Fibroblast of pulmonary artery (primary cell): ENCODE data around the gene MTMR2.
"Not testable (repeated sequence)": the region's sequence is repeated elsewhere in the genome, so short reads cannot be mapped to it uniquely, and the experiment has no call there.

ENCODE experiments used
- DNase-seq: peaks from one replicate; pipeline ENCODE4 v3.0.0-alpha.2; 2010; ENCODE audit warnings: low read depth
- H3K4me3 ChIP-seq: replicated peaks from 2 replicates; pipeline ENCODE4 v1.5.1; 2011; ENCODE audit warnings: low read depth, mild to moderate bottlenecking, control low read depth, low read length, moderate library complexity
- TF ChIP-seq, protein P1 (sequence below): IDR thresholded peaks from 2 replicates; pipeline ENCODE4 v1.5.1; 2011; ENCODE audit warnings: mild to moderate bottlenecking, control low read depth, low read length, inconsistent platforms; ENCODE audit errors: missing control alignments

MTMR2 gene

DNA sequence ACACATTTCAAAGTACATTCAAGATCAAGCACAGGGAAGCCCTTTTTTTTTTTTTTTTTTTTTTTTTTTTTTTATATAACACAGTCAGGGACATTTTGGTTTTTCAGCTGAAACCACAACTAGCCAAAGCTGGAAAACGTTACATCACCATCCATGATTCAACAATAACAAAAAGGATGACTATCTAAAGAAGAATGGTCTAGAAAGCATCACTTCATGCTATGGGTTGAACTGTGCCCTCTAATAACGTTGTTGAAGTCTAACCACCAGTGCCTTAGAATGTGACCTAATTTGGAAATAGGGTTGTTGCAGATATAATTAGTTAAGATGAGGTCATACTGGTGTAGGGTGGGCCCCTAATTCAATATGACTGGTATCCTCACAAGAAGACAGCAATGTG lies 46.6 kb downstream of the MTMR2 start:
- H3K4me3 ChIP-seq, result no peak overlapping the region
- DNase-seq, result peak; percentile 99
- TF ChIP-seq, protein P1, sequence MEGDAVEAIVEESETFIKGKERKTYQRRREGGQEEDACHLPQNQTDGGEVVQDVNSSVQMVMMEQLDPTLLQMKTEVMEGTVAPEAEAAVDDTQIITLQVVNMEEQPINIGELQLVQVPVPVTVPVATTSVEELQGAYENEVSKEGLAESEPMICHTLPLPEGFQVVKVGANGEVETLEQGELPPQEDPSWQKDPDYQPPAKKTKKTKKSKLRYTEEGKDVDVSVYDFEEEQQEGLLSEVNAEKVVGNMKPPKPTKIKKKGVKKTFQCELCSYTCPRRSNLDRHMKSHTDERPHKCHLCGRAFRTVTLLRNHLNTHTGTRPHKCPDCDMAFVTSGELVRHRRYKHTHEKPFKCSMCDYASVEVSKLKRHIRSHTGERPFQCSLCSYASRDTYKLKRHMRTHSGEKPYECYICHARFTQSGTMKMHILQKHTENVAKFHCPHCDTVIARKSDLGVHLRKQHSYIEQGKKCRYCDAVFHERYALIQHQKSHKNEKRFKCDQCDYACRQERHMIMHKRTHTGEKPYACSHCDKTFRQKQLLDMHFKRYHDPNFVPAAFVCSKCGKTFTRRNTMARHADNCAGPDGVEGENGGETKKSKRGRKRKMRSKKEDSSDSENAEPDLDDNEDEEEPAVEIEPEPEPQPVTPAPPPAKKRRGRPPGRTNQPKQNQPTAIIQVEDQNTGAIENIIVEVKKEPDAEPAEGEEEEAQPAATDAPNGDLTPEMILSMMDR, result no peak

DNA sequence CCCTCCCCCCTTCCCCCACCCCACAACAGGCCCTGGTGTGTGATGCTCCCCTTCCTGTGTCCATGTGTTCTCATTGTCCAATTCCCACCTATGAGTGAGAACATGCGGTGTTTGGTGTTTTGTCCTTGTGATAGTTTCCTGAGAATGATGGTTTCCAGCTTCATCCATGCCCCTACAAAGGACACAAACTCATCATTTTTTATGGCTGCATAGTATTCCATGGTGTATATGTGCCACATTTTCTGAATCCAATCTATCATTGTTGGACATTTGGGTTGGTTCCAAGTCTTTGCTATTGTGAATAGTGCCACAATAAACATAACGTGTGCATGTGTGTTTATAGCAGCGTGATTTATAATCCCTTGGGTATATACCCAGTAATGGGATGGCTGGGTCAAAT lies 53.0 kb downstream of the MTMR2 start:
- not testable (repeated sequence) for H3K4me3 ChIP-seq, DNase-seq

DNA sequence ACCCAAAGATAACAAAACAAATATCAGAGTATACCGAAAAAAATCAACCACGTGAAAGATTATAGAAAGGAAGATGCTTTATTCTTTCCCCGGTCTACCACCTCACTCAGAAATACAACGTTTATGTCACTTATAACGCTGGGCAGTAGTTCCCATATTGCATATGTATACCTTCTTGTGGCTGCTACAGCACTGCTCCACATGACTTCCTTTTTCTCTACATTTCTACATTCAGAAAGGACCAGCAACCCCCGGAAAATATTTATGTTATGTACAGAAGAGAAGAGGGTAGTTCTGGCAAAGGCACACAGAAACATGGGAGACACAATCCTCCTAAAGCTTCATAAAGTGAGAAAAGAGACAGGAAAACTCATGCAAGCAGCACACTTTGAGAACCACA lies 56.8 kb downstream of the MTMR2 start:
- no peak overlapping the region for H3K4me3 ChIP-seq
- no peak for DNase-seq
- TF ChIP-seq, protein P1, result no peak

DNA sequence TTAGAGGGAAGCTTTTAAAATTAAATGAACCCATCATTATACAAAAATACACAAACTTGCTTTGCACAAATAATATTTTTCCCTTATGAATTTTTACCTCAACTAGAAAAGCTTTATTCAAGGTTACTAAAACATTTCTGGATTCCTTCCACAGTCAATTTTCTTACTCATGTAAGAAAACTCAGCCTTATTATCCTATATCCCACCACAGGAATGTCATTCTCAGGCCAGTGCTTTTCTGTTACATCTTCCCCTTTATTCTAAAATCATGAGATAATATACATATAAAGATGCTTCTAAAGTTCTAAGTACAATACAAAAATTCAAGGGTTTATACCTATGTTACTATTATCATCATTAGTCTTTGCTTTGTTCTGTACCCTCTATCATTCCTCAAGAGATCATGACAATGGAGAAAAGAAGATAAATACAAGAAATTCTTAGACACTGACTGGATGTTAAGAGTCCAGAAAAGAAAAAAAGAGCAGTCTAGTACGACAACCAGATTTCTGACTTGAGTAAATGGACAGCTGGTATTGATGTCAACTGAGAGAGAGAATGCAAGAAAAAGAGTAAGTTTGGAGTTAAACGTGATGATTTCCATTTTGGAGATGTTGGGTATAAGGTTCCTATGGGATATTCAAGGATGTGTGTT lies 60.3 kb downstream of the MTMR2 start:
- DNase-seq, result peak; percentile 76
- H3K4me3 ChIP-seq, result no peak overlapping the region
- TF ChIP-seq, protein P1, result no peak

DNA sequence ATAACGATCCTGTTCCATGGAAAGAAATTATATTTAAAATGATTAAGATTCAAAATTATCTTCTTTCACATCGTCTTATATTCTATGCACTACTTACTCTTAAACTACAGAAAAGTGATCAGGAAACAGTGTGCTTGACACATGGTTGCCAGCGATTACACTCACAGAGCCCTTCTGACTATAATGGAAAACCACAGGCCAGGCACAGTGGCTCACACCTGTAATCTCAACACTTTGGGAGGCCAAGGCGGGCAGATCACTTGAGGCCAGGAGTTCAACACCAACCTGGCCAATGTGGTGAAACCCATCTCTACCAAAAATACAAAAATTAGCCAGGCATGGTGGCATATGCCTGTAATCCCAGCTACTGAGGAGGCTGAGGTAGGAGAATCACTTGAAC lies 63.9 kb downstream of the MTMR2 start:
- not testable (repeated sequence) for DNase-seq, H3K4me3 ChIP-seq

DNA sequence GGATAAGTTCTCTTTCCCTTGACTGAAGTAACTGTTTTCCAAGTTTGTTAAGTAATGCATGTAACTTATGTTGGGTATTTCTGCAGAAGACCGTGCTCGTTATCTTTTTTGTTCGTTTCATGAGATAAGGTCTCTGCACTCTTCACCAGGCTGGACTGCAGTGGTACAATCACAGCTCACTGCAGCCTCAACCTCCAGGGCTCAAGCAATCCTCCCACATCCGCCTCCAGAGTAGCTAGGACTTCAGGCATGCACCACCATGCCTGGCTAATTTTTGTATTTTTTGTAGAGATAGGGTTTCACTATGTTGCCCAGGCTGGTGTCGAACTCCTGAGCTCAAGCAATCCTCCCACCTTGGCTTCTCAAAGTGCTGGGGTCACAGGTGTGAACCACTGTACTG lies 69.5 kb downstream of the MTMR2 start:
- DNase-seq, H3K4me3 ChIP-seq: not testable (repeated sequence)

DNA sequence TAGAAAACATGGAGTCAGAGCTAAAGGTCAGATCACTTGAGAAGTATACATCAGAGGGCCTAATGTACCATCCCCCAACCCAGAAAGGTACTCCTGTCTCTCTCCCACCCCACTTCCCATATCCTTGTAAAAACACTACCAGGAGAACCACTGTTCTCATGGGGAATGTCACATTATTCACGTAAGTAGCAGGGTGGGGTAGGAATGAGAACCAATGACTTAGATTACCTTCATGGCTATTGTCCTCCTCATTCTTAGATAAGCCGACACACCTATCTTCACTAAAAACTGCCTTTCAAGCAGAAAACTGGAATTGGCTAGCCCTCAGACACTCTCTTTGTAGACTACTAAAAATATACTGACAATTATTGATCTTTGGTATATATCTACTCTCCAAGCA lies 70.0 kb downstream of the MTMR2 start:
- no peak for DNase-seq
- TF ChIP-seq, protein P1, result no peak

DNA sequence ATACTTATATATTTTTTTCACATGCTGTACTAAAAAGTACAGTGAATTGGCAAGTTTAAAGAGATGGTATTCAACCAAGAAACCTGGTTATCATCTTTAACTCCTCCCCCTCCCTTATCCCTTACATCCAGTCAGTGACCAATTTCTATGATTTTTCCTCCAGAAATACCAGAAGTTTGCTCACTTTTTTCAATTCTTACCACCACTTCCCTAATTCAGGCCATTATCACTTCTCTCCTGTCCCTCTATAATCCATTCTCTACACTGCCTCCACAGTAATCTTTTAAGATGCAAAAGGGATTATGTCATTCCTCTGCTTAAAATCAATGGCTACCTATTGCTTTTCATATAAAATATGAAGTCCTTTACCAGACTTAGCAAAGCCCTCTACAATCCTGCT lies 70.8 kb downstream of the MTMR2 start:
- no peak for DNase-seq
- TF ChIP-seq, protein P1, result no peak
- H3K4me3 ChIP-seq, result no peak overlapping the region

More for the DNA sequence above, 70.0 kb downstream of the MTMR2 start:
- H3K4me3 ChIP-seq, result no peak overlapping the region

DNA sequence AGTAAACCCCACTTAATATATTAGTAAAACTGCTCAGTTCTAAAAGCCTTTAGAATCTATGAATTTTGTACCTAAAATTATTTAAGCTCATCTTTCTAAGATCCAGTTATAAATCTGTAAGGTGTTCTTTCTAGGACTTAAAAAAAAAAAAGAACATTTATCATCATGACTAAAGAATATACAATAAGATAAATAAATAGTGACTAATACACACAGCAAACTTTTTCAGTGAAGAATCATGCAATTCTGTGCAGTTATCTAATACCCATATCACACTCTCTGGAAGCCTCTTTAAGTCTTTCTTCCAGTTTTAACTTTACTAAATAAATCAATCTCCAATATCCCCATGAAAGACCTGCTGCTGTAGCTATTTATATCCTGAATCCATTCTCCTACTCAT lies 73.8 kb downstream of the MTMR2 start:
- TF ChIP-seq, protein P1, result no peak
- DNase-seq, result no peak
- no peak overlapping the region for H3K4me3 ChIP-seq
